NCI-H345 (cell line): Measurements from ENCODE around the gene CTNNBL1.
"Not testable (repeated sequence)": the region's sequence is repeated elsewhere in the genome, so short reads cannot be mapped to it uniquely, and the experiment has no call there.

ENCODE experiments used
- DNase-seq: peaks from one replicate; lab custom pipeline; 2025; lab: John Stamatoyannopoulos, UW

CTNNBL1 gene

DNA sequence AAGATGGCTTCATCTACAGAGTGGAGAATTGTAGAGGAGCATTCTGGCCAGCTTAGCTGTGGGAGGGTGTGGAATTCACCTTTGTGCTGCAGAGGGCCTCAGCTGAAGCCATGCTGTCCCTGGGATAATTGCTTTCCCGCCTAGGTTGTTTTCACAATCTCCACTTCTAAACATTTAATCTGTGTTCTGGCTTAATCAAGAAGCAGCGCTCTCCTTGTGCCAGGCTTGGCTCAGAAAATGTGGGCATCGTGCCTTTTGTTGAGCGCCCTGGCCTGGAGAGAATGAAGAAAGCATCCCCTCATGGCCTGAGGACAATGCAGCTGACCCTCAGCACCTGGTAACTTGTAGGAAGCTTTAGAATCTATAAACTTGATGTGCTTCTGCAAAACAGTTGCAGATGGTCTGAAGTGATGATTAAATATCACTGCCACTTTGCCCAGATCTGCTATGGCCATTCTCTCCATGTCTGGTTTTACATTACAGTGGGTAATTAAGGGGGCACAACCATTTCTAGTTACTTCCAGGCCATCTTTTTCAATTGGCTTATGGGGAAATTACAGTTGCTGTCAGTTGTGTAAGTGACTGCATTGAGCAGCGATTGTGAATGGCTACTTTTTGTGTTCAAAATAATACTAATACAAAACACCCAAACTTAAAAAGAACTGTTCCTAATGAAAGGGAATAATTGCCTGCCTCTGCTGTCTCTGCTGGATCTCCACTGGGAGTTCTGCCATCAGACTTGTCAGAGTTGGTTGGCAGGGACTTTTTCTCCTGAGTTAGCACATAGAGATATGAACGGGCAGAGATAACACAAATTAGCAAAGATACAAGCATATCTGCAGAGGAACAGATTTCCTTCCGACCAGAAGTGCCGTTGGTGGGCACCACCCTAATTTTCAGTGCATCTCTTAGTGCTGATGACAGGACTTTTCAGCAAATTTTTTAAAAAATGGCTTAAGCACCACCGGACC is 18.4 kb downstream of the CTNNBL1 start:
- no peak for DNase-seq

DNA sequence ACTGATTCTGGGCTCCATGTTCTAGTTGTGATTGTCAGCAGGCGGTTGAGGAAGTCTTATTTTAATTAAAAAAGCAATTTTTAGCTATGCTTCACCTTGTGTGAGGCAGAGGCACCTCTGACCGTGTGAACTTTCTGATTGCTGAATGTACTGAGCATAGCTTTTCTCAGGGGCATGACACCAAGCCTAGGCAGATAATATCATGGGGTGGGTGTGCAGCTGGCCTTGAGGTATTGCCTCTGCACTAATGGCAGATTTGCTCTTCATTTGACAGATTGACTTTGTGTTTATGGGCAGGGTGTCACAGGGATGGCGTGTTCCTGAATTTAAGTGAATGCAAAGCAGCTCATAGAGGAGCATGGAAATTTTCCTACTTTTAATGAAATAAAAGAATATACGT is 19.6 kb downstream of the CTNNBL1 start:
- DNase-seq, result no peak

DNA sequence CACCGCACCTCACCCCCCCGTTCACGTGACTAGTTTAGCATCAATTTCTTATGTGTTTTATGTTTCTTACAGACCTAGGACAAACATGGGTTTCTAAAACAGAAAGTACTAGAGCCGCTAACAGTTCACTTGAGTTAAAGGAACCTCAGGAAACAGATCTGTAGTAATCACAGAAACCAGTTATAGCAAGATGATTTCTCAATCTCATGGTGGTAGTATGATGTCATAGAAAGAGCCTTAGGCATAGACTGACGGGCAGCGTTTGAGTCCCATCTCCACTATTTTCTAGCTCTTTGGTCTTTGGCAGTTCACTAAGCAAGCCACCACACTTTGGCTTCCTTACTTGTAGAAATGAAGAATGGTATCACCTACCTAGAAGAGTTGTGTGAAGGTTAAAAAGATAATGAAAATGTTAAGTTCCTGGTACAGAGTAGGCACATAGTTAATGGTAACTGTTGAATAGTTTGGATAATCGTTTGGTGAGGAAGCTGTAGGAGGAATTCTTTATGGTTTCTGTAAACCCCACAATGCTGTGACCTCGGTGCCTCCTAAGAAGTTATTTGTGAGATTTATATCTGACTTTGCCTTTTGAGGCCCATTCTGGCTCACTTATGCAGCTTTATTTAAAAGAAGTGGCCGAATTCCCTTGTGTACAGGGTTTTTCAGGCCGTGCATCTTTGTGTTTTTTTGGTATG is 21.3 kb downstream of the CTNNBL1 start:
- no peak for DNase-seq

DNA sequence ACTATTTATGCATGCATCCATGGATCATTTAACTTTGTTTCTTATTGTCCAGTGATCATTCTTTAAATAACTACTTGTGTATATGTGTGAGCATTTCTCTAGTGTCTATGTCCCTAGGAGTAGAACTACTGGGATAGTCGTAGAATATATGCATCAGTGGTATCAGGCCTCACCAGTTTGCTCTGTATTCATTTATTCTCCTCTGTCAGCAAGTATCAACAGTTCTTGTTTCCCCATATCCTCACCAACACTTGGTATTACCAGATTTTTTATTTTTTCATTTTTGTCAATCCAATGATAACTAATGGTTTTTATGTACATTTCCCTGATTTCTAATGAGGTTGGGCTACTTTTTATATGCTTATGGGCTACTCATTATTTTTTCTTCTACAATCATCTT is 27.9 kb downstream of the CTNNBL1 start:
- no peak for DNase-seq

DNA sequence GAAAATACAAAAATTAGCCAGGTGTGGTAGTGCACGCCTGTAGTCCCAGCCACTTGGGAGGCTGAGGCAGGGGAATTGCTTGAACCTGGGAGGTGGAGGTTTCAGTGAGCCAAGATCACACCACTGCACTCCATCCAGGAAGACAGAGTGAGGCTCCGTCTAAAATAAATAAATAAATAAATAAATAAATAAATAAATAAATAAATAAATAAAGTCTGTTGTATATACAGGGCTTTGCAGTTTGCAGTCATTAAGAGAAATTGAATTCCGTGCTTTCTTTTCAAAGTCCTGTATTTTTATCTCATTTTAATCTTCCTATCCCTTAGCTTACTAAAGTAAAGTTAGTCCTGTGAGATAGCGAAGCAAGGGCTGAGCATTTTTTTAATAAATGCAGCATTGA is 28.5 kb downstream of the CTNNBL1 start:
- DNase-seq, result not testable (repeated sequence)

DNA sequence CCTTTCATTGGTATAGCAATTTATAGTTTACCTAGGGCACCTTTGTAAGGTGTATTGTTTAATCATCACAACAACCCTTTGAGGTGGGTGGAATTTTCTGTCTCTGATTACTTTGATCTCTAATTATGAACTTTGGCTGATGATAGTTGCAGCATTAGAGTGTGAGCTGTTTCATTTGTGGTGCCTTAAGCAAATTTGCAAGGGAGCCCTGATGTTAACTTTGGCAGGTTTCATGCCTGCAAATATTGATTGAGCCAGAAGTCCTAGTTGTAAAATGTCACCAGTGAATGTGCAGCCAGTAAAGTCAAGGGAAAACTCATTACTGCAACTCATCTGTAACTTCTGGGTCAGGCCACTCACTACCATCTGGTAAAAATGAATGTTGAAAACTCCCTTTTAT is 29.8 kb downstream of the CTNNBL1 start:
- DNase-seq, result no peak

DNA sequence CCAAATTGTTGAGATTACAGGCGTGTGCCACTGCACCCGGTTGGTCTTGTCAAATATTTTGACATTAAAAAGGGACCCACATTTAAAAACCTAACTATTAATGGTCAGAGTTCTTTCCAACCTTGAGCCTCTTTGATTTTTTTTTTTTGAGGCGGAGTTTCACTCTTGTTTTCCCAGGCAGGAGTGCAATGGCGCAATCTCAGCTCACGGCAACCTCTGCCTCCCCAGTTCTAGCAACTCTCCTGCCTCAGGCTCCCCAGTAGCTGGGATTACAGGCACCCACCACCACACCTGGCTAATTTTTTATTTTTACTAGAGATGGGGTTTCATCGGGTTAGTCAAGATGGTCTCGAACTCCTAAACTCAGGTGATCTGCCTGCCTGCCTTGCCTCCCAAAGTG is 31.3 kb downstream of the CTNNBL1 start:
- DNase-seq, result no peak

DNA sequence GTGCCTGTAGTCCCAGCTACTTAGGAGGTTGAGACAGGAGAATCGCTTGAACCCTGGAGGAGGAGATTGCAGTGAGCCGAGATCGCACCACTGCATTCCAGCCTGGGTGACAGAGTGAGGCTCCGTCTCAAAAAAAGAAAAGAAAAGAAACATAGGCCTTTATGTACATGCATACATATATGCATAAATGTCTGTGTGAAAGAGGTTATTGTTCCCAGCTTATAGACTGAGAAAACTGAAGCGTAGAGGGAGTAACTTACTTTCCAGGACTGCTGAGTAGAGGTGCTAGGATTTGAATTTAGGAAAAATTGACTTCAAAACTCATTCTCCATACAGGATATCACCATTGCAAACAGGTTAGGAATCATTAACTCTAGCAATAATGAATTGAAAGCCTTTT is 32.0 kb downstream of the CTNNBL1 start:
- no peak for DNase-seq

DNA sequence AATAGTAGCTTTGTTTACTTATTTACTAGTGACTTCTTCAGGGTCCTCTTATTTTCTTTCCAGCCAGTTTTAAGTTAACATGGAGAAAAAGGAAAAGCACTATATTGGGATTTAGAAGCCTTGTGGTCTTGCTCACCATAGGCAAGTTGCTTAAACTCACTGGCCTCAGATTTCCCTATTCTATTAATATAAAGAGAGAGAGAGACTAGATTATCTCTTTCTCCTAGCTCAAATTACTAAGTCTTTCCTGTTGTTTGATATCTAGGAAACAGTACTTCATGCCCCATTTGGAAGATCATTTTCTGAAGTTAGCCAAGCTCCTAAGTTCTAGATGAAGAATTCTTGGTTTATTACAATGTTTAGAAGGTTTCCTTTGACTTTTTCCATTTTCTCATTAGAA is 32.5 kb downstream of the CTNNBL1 start:
- no peak for DNase-seq

DNA sequence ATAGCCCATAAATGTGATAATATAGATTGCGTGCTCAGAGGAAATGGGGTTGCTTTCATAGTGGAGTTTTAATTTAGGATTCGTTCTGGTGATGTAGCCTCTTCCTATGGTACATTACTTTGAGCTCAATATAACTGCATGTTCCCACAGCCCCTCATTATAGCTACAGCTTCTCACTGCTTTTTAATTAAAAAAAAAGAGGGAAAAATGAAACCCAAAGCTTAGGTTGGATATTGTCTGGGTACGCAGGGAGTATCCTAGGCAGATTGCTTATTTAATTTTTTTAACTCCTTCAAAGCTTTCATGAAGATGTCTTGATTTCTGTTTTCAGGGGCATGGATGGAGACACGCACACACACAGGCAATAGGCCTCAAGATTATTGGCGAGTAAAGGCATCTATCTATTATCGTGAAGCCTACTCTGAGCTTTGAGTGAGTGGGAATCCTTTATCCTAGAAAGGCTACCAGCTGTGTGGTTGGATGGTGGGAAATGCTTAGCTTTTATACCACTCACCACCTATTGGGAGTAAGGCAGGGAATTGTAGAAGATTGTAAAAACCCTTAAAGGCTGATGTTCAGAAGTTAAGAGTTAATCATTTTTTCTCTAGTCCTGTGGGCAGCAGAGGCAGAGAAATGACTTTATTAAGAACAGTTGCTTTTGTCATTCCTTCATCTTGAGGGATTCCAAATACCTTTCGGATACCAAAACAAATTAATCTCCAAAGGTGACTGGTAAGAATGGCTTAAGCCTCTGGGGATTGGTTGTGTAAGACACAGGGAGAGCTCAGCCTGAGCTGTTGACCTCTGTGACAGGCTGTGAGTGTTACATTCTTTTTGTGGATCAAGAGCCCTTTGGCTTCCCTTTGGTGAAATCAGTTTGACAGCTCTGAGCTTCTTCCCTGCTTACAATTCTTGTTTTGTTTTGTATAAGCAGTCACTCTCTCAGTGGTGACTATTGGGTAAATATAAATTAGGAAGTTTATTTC is 33.4 kb downstream of the CTNNBL1 start:
- no peak for DNase-seq

DNA sequence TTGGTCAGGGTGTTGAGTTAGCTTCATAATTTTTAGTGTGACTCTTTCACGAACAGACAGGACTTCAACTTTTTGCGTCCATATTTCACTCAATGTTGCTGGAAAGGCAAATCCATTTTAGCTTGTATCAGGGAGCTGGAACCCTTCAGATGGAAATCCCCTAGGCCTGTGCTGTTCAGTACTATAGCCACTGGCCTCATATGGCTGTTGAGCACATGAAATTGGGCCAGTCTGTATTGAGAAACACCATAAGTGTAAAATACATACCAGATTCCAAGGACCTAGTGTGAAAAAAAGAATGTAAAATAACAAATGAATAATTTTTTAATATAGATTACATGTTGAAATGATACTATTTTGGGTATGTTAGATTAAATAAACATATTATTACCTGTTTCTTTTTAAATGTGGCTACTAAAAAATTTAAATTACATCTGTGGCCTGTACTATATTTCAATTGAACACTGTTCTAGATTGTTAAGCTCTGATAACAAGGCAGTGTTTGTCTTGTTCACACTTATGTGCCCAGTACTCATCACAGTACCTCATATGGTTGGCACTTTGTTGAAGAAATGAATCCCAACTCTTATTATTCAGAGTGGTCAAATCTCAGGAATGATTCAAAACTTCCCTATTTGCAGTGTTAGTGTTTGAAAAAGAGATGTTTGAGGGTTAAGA is 34.3 kb downstream of the CTNNBL1 start:
- DNase-seq, result no peak

DNA sequence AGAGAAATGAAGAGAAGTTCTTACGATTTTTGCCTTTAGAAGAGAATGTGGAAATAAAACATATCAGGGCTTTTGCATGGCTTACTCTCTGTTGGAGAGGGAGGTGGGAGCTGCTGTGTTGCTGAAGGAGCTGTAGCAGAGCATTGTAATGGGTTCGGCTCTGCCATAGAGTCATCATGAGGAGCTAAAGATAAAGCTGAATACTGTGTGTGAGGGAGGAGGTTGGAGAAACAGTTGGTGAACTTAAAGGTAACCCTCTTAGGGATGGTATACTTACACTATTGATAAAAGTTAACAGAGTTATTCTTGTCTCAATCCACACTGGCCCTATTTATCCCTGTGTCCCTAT is 34.8 kb downstream of the CTNNBL1 start:
- DNase-seq, result no peak

DNA sequence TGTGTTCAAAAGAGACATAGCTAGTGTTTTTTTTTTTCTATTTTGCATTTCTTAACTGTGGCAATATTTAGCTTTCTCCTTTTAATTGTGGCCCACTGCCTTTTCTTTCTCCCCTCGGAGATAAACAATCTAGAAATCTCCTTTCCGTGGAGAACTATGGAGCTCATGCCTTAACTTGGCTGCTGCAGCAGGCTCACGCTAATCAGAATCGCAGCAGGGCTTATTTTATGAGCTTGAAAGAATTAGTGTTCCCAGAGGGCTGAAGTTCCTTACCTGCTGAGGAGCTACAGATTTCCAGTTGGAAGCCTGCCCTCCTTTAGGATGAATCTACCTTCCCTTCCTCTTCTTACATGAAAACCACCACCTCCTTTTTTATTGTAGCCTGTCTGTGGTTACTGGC is 35.6 kb downstream of the CTNNBL1 start:
- DNase-seq, result no peak

DNA sequence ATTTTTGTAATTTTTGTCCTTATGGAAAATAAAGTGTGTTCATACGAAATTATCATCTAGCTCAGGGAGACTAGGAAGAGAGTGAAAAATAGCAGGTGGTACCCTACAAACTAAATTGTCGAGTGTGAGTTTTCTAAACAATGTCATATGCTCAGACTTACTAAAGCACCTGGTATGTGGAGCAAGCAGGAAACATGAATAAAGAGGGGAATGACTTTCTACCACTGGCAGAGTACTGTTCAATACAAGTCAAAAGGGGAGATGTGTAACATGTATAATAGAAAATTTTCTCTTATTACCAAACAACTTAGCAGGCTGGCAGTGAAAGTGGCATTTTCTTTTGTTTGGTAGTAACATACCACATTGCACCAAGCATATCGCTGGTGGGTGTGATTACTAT is 36.1 kb downstream of the CTNNBL1 start:
- no peak for DNase-seq

DNA sequence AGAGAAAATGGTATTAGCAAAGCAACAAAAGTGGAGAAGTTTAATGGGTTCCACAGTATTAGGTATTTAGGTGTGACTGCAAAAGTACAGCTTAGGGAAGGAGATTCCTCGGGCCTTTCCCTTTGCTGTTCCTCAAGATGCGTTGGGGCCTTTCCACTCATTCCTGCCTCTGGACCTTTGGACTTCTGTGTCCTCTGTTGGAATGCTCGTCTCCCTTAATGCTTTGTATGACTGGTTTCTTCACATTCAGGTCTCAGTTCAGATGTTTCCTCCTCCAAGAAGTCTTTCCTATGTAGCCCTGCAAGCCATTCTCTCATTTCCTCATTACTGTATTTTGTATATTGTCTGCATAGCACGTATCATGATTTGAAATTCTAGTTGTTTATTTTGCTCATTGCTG is 39.6 kb downstream of the CTNNBL1 start:
- DNase-seq, result no peak

DNA sequence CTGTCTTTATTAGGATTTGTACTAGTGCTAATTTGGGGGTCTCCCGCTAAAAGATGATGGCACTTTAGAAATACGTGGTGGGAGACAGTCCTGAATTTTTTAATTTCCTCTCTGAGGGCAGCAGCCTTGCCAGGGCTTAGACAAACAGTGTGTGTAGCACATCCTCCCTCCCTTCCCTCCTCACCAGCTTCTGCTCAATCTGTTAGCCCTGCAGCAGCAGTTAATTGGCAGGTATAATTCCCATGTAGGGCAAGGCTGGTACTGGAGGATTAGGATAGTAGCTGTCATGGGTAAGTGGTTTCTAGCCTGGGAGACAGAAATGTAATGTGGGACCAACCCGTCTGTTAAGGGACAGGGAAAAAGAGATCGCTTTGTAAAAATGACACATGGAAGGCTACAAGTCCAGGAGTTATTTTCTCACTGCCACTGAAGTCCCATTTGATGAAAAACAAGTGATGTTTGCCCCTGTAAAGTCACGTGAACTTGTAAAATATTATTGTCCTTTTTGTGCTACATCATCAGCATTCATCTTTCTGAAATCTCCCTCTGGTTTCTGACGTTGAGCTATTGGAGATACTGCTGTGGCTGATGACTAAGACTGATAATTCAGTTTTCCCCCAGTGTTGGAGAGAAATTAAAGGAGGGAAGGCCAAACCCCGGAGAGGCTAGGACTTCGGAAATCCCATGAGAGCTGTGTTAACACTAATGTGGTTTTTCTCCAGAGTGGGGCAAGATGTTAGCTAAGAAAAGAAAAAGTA is 40.6 kb downstream of the CTNNBL1 start:
- DNase-seq, result no peak

DNA sequence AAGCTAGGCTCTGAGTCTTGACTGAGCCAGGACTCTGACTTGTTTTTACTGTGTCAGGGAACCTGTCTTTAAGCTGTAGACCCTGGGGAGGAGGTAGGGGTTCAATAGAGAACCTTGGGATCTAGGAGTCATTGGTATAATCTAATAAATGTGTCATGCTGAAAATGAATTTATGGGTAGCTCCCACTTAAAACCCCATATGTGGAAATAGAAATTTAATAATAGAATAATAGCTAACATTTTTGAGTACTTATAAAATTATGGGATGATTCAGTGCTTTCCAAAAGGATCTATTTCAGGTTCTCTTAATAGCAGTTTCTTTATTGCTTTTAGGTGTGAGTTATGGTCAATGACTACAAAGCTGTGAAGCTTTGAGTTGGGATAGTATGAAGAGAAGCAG is 41.7 kb downstream of the CTNNBL1 start:
- no peak for DNase-seq

DNA sequence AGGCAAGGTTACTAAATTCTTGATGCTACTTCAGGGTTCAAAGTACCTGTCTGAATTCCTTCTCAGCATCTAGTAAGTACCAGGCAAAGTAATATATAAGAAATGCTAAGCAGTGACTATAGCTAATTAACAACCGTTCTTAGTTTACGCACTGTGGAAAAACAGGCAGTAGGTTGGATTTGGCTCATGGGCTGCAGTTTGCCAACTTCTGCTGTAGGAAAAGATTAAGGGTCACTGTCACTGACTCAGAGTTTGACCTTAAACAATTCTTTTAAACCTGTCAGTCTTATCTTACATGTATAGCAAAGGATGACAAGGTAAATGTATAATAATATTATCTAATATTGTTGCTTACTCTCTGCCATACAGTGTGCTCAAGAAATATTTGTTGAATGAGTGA is 42.3 kb downstream of the CTNNBL1 start:
- no peak for DNase-seq

DNA sequence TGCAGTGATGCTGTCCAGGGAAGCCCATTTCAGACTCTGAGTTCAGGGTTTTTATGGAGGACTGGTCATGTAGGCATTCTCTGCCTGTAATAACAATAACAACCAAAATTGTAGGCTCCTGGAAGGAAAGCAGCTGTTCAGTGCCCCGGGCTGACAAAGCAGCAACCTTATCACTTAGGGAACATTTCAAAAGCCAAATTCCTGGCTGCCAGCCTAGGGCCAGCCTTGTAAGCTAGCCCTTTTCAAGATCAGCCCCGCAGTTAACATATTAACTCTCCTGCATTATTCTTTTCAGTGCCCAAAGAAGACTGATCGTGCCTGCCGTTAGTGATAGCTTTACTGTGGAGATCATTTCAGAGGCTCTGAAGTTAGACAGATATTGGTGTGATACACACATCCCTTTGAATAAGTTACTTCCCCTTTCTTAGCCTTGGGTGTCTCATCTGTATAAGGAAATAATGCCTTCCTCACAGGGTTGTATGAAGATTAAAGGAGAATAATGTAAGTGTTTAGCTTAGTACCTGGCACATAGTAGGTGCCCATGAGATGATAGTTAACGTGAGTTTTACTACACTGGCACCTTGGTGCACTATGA is 44.1 kb downstream of the CTNNBL1 start:
- DNase-seq, result no peak

DNA sequence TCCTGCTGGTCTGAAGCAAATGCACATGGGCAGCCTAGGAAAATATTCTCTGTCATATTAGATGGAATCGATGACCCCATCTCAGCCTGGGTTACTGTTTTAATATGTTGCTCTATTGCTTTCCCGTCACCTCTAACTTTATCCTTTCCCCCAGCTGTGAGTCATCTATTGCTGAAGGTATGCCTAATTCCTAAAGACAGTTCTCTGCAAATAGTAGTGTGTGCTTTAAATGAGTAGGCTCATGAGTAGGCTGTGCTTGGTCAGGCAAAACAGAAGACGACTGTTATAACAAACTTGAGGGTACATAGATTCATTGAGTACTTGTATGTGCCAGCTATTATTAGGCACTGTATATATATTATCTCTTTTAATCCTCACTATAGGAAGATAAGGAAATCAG is 47.2 kb downstream of the CTNNBL1 start:
- DNase-seq, result no peak

DNA sequence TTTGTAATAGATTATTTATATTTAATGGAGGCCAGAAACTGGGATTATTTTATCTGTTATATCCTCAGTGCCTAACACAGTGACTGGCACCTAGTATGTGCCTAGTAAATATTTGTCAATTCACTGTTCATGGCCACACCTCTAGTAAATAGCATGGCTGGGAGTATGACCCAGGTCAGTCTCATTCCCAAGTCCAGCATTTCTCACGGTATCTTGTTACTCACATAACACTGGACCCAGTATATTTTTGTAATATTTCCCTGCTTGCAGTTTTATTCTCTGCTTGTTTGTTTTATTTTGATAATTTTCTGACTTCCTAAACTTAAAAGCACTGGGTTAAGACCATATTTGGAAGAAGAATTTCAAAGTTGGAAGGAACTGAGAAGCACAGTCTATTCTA is 47.7 kb downstream of the CTNNBL1 start:
- DNase-seq, result no peak
